Measurements from ENCODE around the gene CRBN. TPM values are rescaled to one million over a fixed set of nuclear protein-coding genes. Genes with fewer than 3 reads are reported as not detected.

CRBN gene
- total and polyA plus RNA-seq, 9 of the 15 experiments (the other 6 are each of a cell fraction or from before 2014, with no cell fraction given): 40.8 to 331 (median 57.4) TPM

DNA sequence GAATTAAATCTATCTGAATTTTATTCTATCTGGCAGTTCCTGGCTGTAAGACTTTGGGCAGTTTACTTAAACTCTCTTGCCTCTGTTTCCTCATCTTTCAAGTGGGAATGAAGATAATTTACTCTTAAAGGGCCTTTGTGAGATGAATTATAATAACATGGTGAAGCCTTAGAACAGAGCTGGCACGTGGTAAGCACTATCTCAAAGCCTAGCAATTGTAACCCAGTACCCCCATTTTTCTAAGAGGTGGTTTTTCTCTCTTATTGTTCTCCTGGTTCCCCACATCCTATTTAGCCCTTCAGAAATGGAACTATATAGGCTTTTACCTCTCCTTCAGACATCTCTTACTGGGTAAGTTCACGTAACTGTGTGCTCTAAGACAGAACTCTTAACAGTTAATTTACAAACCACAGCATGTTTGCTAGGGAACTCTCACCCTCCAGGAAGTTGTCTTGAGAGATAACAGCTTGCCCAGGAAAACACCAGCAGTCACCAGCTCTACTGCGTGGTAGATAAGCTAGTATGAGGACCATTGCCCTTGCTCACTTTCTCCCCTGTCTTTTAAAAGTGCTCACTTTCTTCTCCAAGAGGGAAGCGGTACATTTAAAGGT is 12.3 kb upstream of the CRBN start (continued):
- TF ChIP-seq FOXK2 (conservative IDR thresholded peaks at IDR 0.05 in 1 of 2, IDR thresholded peaks at IDR 0.05 in 1 of 2; ENCODE audit: low read depth in 2 of 2) (no peak), SRSF7 (optimal IDR thresholded peaks at IDR 0.05; ENCODE audit: low read depth, low read length) (no peak), ZC3H8 (IDR thresholded peaks at IDR 0.05) (no peak), KDM1A (IDR thresholded peaks at IDR 0.05) (peak; percentile 51 to 63; a peak in 3 of 4 replicates), ZNF175 (CRISPR knock-in tag; IDR thresholded peaks at IDR 0.05; ENCODE audit: low read depth) (peak; percentile 62), MEF2D (tag; conservative IDR thresholded peaks at IDR 0.05; ENCODE audit: low read depth) (no peak), ZNF707 (CRISPR knock-in tag; conservative IDR thresholded peaks at IDR 0.05) (no peak), HDAC3 (IDR thresholded peaks at IDR 0.05; ENCODE audit: borderline replicate concordance, partially characterized antibody) (peak; percentile 42), ZNF133 (CRISPR knock-in tag; IDR thresholded peaks at IDR 0.05) (no peak), TSHZ1 (CRISPR knock-in tag; IDR thresholded peaks at IDR 0.05) (no peak), POLR3A (IDR thresholded peaks at IDR 0.05; ENCODE audit: borderline replicate concordance, extremely low read depth, insufficient read depth, insufficient read length) (no peak), RHOXF2B (CRISPR knock-in tag; conservative IDR thresholded peaks at IDR 0.05) (no peak), JUND (IDR thresholded peaks at IDR 0.05; ENCODE audit: borderline replicate concordance, low read depth, low read length) (peak; percentile 63), JUND (tag; IDR thresholded peaks at IDR 0.05; ENCODE audit: borderline replicate concordance, low read depth, low read length) (peak; percentile 71; the same call in 2 of the 3 replicates), SMAD3 (CRISPR knock-in tag; conservative IDR thresholded peaks at IDR 0.05) (0 out of 2 replicates have a peak, but pooled peaks have one; percentile 25), POLR2H (tag; IDR thresholded peaks at IDR 0.05; ENCODE audit: low read depth) (0 out of 2 replicates have a peak, but pooled peaks have one; percentile 27), TCF3 (CRISPR knock-in tag; IDR thresholded peaks at IDR 0.05) (peak; percentile 71), TSC22D4 (tag; IDR thresholded peaks at IDR 0.05) (no peak), ZNF280A (IDR thresholded peaks at IDR 0.05; ENCODE audit: low read depth, partially characterized antibody) (no peak), ARID3B (CRISPR knock-in tag; IDR thresholded peaks at IDR 0.05; ENCODE audit: borderline replicate concordance) (no peak), ZSCAN29 (IDR thresholded peaks at IDR 0.05) (no peak), TRIM28 (IDR thresholded peaks at IDR 0.05) (no peak)

Measured in K562 (cell line).